Sigmoid colon (tissue), 7 donors: ENCODE measurements around the gene ITGA11. TPM values are rescaled to one million over a fixed set of nuclear protein-coding genes. Genes with fewer than 3 reads are reported as not detected.
A peak's percentile ranks its signal among the peaks of the same experiment; 100 is the strongest.

ENCODE experiments used
- DNase-seq: peaks from one replicate; pipeline ENCODE4 v3.0.0-alpha.2; 2019
- H3K27ac ChIP-seq, 4 donors: fragments of 200-600 bp; sonication (generic); one replicate each; pipeline ENCODE4 v1.5.1; 2016 to 2019; ENCODE audit warnings: mild to moderate bottlenecking in 1 of 4
- H3K27me3 ChIP-seq, 3 donors: fragments of 200-600 bp; sonication (generic); one replicate each; pipeline ENCODE4 v1.5.1; 2019; ENCODE audit warnings: mild to moderate bottlenecking in 1 of 3
- H3K36me3 ChIP-seq, 4 donors: fragments of 200-600 bp; sonication (generic); one replicate each; pipeline ENCODE4 v1.5.1; 2016 to 2019
- H3K4me1 ChIP-seq, 4 donors: fragments of 200-600 bp; sonication (generic); one replicate each; pipeline ENCODE4 v1.5.1; 2017 to 2019
- H3K4me3 ChIP-seq, 4 donors: fragments of 200-600 bp; sonication (generic); one replicate each; pipeline ENCODE4 v1.5.1; 2017 to 2019; ENCODE audit warnings: mild to moderate bottlenecking in 2 of 4, moderate library complexity in 1 of 4
- H3K9me3 ChIP-seq, 4 donors: fragments of 200-600 bp in 3 of 4; sonication (generic) in 3 of 4; one replicate each; pipeline versions ENCODE4 v1.5.1 to v1.6.1; 2013 to 2019
- CTCF ChIP-seq, 4 experiments: fragments of 450-650 bp in 3 of 4; fragments of 200-600 bp in 1 of 4; IDR thresholded peaks; one replicate each; pipeline ENCODE4 v1.5.1; 2016 to 2019; ENCODE audit warnings: antibody characterized with exemption in 4 of 4, mild to moderate bottlenecking in 3 of 4, moderate library complexity in 2 of 4
- EP300 ChIP-seq, 4 donors: sonication (generic); formaldehyde crosslinking; IDR thresholded peaks; one replicate each; pipeline ENCODE4 v1.6.1; 2017; ENCODE audit warnings: antibody characterized with exemption in 4 of 4
- POLR2A ChIP-seq, 2 donors: fragments of 450-650 bp; IDR thresholded peaks; one replicate each; pipeline ENCODE4 v1.6.1; 2016; ENCODE audit warnings: antibody characterized with exemption in 2 of 2, mild to moderate bottlenecking in 2 of 2, moderate library complexity in 2 of 2
- POLR2AphosphoS5 ChIP-seq, 4 donors: sonication (generic); formaldehyde crosslinking; IDR thresholded peaks; one replicate each; pipeline ENCODE4 v1.6.1; 2017; ENCODE audit warnings: antibody characterized with exemption in 4 of 4
- WGBS, 2 donors: extraction: QIAGEN DNeasy Blood & Tissue Kit; methylation state at CpG; one replicate each; pipeline ENCODE4 v1.1.7; 2013; 5-methylcytosine and 5-hydroxymethylcytosine counted together
- intact Hi-C: fragments of 100-400 bp; cut with DNase I; formaldehyde crosslinking; loops from one replicate; pipeline ENCODE4 v1.15.1; 2023
- polyA plus RNA-seq, 3 donors: library from polyadenylated mRNA; stranded (reverse); fragments of 200-250 nt; gene quantifications; one replicate each; pipeline ENCODE4 v1.2.3, GENCODE V29; 2013
- total RNA-seq, 4 donors: library from RNA; depleted of rRNA; stranded (reverse); fragments of >200 nt; gene quantifications; one replicate each; pipeline ENCODE4 v1.1.0, GENCODE V29; 2016
- donor health status: healthy with polysubstance abuse.
- donor health status: Bipolar disorder and iron deficiency.
- donor health status: healthy.

The ITGA11 gene
- total and polyA plus RNA-seq, 7 donors, result 0.71 to 6.1 (median 1.2) TPM

GRCh38 chr15:68374168-68374745 is 57.7 kb downstream of the ITGA11 start:
- WGBS, 2 donors, result 83% methylated on average over 2 of the region's 2 CpGs
- Histone ChIP-seq H3K4me3 (no peak overlapping the region), H3K27me3 (no peaks in the 10 kb centered on the region), H3K9me3 (no peaks in the 10 kb centered on the region), H3K36me3 (no peaks in the 10 kb centered on the region), H3K27ac (no peak overlapping the region), H3K4me1 (no peaks in the 10 kb centered on the region)
- DNase-seq, result peak; percentile 39
- TF ChIP-seq POLR2A (IDR thresholded peaks at IDR 0.05), result no peak
- no peak for TF ChIP-seq EP300 (IDR thresholded peaks at IDR 0.05)
- TF ChIP-seq CTCF (IDR thresholded peaks at IDR 0.05), result no peak
- TF ChIP-seq POLR2AphosphoS5 (IDR thresholded peaks at IDR 0.05), result no peak
- intact Hi-C loops, result no loop called here

- H3K27me3 ChIP-seq, result no peaks in the 10 kb centered on the region
- intact Hi-C loops, result no loop called here
- H3K4me3 ChIP-seq, result no peak overlapping the region
- peak; percentile 30 for DNase-seq
- whole genome bisulfite sequencing, 2 donors, result 85 to 87% methylated on average over 3 of the region's 3 CpGs
- TF ChIP-seq POLR2A (IDR thresholded peaks at IDR 0.05), result no peak
- TF ChIP-seq EP300 (IDR thresholded peaks at IDR 0.05), result no peak
- TF ChIP-seq CTCF (IDR thresholded peaks at IDR 0.05), result no peak
- TF ChIP-seq POLR2AphosphoS5 (IDR thresholded peaks at IDR 0.05), result no peak
- H3K27ac ChIP-seq, result no peak overlapping the region
- no peaks in the 10 kb centered on the region for H3K36me3 ChIP-seq
- no peaks in the 10 kb centered on the region for H3K9me3 ChIP-seq
- no peaks in the 10 kb centered on the region for H3K4me1 ChIP-seq
Observed at GRCh38 chr15:68373028-68373427, 58.9 kb downstream of the ITGA11 start.

GRCh38 chr15:68372291-68372811 is 59.6 kb downstream of the ITGA11 start:
- no peak overlapping the region for H3K27ac ChIP-seq
- H3K36me3 ChIP-seq, result no peaks in the 10 kb centered on the region
- H3K27me3 ChIP-seq, result no peaks in the 10 kb centered on the region
- H3K4me3 ChIP-seq, result no peak overlapping the region
- intact Hi-C loops, result no loop called here
- H3K4me1 ChIP-seq, result no peaks in the 10 kb centered on the region
- TF ChIP-seq POLR2A (IDR thresholded peaks at IDR 0.05) (no peak), EP300 (IDR thresholded peaks at IDR 0.05) (no peak), POLR2AphosphoS5 (IDR thresholded peaks at IDR 0.05) (no peak)
- no peaks in the 10 kb centered on the region for H3K9me3 ChIP-seq
- 88 to 92% methylated on average over 12 of the region's 12 CpGs for WGBS, 2 donors
- peak; percentile 59 for DNase-seq

GRCh38 chr15:68371851-68372250 is 60.1 kb downstream of the ITGA11 start:
- Histone ChIP-seq H3K36me3 (no peaks in the 10 kb centered on the region), H3K9me3 (no peaks in the 10 kb centered on the region), H3K27ac (no peak overlapping the region), H3K4me1 (no peaks in the 10 kb centered on the region), H3K27me3 (no peaks in the 10 kb centered on the region), H3K4me3 (no peak overlapping the region)
- WGBS, 2 donors, result 86 to 92% methylated on average over 4 of the region's 4 CpGs
- intact Hi-C loops, result no loop called here
- TF ChIP-seq CTCF (IDR thresholded peaks at IDR 0.05), result no peak
- no peak for TF ChIP-seq EP300 (IDR thresholded peaks at IDR 0.05)
- TF ChIP-seq POLR2AphosphoS5 (IDR thresholded peaks at IDR 0.05), result no peak
- no peak for TF ChIP-seq POLR2A (IDR thresholded peaks at IDR 0.05)
- DNase-seq, result peak; percentile 33

GRCh38 chr15:68371160-68371559 is 60.8 kb downstream of the ITGA11 start:
- no peaks in the 10 kb centered on the region for H3K27me3 ChIP-seq
- no peaks in the 10 kb centered on the region for H3K36me3 ChIP-seq
- no peaks in the 10 kb centered on the region for H3K9me3 ChIP-seq
- WGBS, 2 donors, result 38 to 67% methylated on average over 6 of the region's 6 CpGs
- DNase-seq, result peak; percentile 20
- intact Hi-C loops, result no loop called here
- no peaks in the 10 kb centered on the region for H3K4me1 ChIP-seq
- H3K4me3 ChIP-seq, result no peak overlapping the region
- no peak overlapping the region for H3K27ac ChIP-seq
- TF ChIP-seq EP300 (IDR thresholded peaks at IDR 0.05) (no peak), POLR2A (IDR thresholded peaks at IDR 0.05) (no peak), POLR2AphosphoS5 (IDR thresholded peaks at IDR 0.05) (no peak), CTCF (IDR thresholded peaks at IDR 0.05) (no peak)
